ENCODE measurements around the gene ARL6IP4. TPM values are rescaled to one million over a fixed set of nuclear protein-coding genes. Genes with fewer than 3 reads are reported as not detected.

Gene ARL6IP4
- total RNA-seq, 6 donors from 2014 or later: 163 to 248 (median 187) TPM

DNA sequence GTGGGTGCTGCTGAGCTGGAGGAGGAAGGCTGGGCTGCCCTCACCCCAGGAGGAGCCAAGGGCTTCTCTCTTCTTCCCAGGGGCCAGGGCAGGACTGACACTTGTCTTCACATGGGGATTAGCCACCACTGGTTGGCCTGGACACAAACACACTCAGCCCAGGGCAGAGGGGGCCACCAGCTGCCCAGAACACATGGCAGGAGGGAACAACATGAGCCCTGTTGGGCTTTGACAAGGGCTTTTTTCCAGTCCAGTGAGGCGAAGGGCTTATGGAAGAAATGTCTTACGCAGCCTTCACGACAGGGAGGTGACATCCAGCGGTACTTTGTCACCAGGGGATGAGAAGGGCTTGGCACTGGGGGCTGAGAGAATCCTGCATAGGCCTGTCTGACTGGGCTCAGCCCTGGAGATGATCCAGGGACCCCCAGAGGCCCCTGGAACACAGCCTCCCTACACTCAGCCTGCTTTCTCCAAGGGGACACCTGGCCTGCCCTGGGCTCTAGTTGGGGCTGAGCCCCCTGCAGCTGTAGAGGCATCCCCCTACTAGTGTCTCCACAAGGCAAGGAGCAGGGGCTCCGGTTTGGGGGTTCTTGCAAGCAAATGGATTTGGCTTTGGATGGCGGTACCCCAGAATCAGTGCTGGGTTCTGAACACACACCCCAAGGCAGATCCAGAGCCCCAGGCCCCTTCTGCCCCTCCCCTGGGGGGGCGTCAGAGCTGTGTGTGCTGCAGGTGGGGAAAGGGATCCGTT is 18.9 kb downstream of the ARL6IP4 start:
- H3K4me3 ChIP-seq: no peak overlapping the region
- ATAC-seq (ENCODE audit: low FRiP score in 2 of 2) (no peak), DNase-seq (no peak)
- TF ChIP-seq CTCF (IDR thresholded peaks at IDR 0.05): no peak
- no peak for TF ChIP-seq POLR2AphosphoS5 (IDR thresholded peaks at IDR 0.05)
- TF ChIP-seq EP300 (IDR thresholded peaks at IDR 0.05): no peak
- TF ChIP-seq POLR2A (IDR thresholded peaks at IDR 0.05): no peak
- no peaks in the 10 kb centered on the region for H3K4me1 ChIP-seq
- WGBS, 2 donors: 89 to 100% methylated on average over 2 to 8 of the region's 8 CpGs
- peaks cover 2 to 65% (median 41%) of the 10 kb centered on the region in 4 donors for H3K36me3 ChIP-seq
- H3K27ac ChIP-seq: no peak overlapping the region
- H3K9me3 ChIP-seq: no peaks in the 10 kb centered on the region
- H3K27me3 ChIP-seq: no peaks in the 10 kb centered on the region

GRCh38 chr12:122999986-123000420 is 19.5 kb downstream of the ARL6IP4 start:
- DNase-seq: no peak
- Histone ChIP-seq H3K4me1 (no peaks in the 10 kb centered on the region), H3K4me3 (no peak overlapping the region), H3K27me3 (no peaks in the 10 kb centered on the region), H3K27ac (no peak overlapping the region), H3K36me3 (peaks cover 2 to 68% (median 44%) of the 10 kb centered on the region in 4 donors), H3K9me3 (no peaks in the 10 kb centered on the region)
- WGBS, 2 donors: 77 to 90% methylated on average over 18 to 20 of the region's 20 CpGs
- TF ChIP-seq CTCF (IDR thresholded peaks at IDR 0.05) (no peak), EP300 (IDR thresholded peaks at IDR 0.05) (no peak), POLR2A (IDR thresholded peaks at IDR 0.05) (no peak), POLR2AphosphoS5 (IDR thresholded peaks at IDR 0.05) (no peak)
- no peak for ATAC-seq (ENCODE audit: low FRiP score in 2 of 2)

GRCh38 chr12:123000578-123000977 is 20.1 kb downstream of the ARL6IP4 start:
- DNase-seq (no peak), ATAC-seq (ENCODE audit: low FRiP score in 2 of 2) (no peak)
- Histone ChIP-seq H3K4me1 (no peaks in the 10 kb centered on the region), H3K36me3 (peaks cover 2 to 70% (median 46%) of the 10 kb centered on the region in 4 donors), H3K4me3 (no peak overlapping the region), H3K9me3 (no peaks in the 10 kb centered on the region), H3K27ac (no peak overlapping the region), H3K27me3 (no peaks in the 10 kb centered on the region)
- WGBS, 2 donors: 95 to 100% methylated on average over 3 to 10 of the region's 10 CpGs
- TF ChIP-seq EP300 (IDR thresholded peaks at IDR 0.05) (no peak), POLR2A (IDR thresholded peaks at IDR 0.05) (no peak), POLR2AphosphoS5 (IDR thresholded peaks at IDR 0.05) (no peak)

GRCh38 chr12:123001464-123001863 is 21.0 kb downstream of the ARL6IP4 start:
- Histone ChIP-seq H3K27me3 (no peaks in the 10 kb centered on the region), H3K27ac (no peak overlapping the region), H3K4me3 (no peak overlapping the region), H3K36me3 (peaks cover 2 to 64% (median 45%) of the 10 kb centered on the region in 4 donors), H3K4me1 (no peaks in the 10 kb centered on the region), H3K9me3 (no peaks in the 10 kb centered on the region)
- no peak for DNase-seq
- WGBS, 2 donors: 89 to 93% methylated on average over 3 of the region's 3 CpGs
- TF ChIP-seq POLR2A (IDR thresholded peaks at IDR 0.05) (no peak), EP300 (IDR thresholded peaks at IDR 0.05) (no peak), POLR2AphosphoS5 (IDR thresholded peaks at IDR 0.05) (no peak), CTCF (IDR thresholded peaks at IDR 0.05) (no peak)
- no peak for ATAC-seq (ENCODE audit: low FRiP score in 2 of 2)

- ATAC-seq (ENCODE audit: low FRiP score in 2 of 2) (no peak), DNase-seq (no peak)
- Histone ChIP-seq H3K27ac (no peak overlapping the region), H3K4me3 (no peak overlapping the region), H3K27me3 (no peaks in the 10 kb centered on the region), H3K36me3 (peaks cover 0 to 66% (median 51%) of the 10 kb centered on the region in 4 donors), H3K9me3 (no peaks in the 10 kb centered on the region), H3K4me1 (no peaks in the 10 kb centered on the region)
- 95 to 96% methylated on average over 6 of the region's 6 CpGs for WGBS, 2 donors
- TF ChIP-seq POLR2AphosphoS5 (IDR thresholded peaks at IDR 0.05) (no peak), EP300 (IDR thresholded peaks at IDR 0.05) (no peak)
Observed at GRCh38 chr12:123003257-123003656, 22.8 kb downstream of the ARL6IP4 start.
